Stimulated activated CD4-positive, alpha-beta T cell treated with anti-CD3 and anti-CD28 coated beads, Interleukin-2, amount 100 ng/mL, for 48 hours (primary cell): ENCODE measurements around the gene ANKRD44.

Experiments used
- DNase-seq, 2 donors: peaks; one replicate each; pipeline ENCODE4 v3.0.0-alpha.2; 2020

ANKRD44 gene

DNA sequence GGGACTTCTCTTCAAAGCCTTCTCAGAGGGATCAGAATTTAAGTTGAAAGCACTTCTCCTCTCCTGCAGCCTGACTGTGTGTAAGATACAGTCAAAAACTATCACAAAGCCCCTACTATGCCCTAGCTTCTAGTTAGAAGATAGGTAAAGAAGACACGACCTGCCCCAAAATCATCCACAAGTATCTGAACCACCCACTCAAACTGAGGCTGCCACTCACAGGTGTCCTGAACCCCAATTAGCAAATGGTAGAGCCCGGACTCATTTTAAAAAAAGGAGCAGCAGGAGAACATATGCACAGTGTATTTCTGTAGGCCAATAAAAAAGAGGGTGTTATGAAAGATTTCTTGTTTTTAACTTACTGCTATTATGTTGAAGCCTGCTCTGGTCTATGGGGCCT is 74.4 kb downstream of the ANKRD44 start:
- no peak for DNase-seq

DNA sequence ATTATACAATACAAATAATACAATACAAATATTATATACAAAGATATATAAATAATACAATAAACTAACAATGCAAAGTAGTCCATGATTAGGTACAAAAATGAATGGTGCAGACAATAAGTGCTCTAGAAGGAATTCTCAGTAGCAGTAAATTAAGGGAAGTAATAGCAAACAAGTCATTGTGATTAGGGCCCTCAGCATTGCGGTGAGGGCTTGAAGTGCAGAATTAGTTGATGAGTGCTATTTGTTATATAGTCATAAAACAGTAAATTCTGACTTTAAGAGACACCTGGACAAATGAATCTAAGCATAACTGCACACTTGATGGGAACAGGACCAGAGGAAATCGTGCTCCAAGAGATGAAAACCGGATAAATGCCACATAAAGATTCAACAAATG is 74.9 kb downstream of the ANKRD44 start:
- DNase-seq: no peak

DNA sequence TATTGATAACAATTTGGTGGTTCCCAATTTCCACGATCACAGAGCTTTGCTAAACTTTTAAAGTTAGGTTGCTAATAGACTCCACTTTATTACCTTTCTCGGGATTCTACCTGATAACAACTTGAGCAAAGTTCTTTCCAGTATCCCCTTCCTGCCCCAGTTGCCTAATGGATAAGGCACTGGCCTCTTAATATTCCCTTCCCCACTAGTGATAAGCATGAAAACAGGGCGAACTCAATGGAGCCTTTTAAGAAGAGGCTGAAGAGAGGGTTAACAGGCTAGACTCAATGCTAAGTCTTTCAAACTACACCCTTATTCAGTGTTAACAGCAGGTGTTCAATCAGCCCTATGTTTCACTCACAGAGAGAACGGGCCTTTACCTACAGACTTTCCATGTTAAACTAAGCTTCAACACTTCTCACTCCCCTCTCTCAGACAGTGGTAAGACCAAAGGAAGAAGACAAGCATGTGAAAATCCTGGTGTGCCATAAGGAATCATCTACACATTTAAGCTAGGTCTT is 75.8 kb downstream of the ANKRD44 start:
- no peak for DNase-seq

DNA sequence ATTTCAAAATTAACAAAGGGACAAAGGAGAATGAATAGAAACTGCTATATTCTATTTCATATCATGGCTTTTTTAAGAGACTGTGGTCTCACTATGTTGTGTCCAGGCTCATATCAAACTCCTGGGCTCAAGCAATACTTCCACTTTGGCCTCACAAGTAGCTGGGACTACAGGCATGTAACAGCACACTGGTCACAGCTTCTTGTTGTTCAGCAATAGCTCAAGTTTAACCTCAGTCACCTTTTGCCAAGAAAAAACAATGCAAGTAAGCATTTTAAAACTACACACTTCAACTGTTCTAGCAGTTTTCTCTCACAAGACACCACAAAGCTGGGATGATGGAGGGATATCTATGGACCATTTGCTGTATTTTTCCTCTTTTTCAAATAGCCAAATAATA is 77.1 kb downstream of the ANKRD44 start:
- no peak for DNase-seq

DNA sequence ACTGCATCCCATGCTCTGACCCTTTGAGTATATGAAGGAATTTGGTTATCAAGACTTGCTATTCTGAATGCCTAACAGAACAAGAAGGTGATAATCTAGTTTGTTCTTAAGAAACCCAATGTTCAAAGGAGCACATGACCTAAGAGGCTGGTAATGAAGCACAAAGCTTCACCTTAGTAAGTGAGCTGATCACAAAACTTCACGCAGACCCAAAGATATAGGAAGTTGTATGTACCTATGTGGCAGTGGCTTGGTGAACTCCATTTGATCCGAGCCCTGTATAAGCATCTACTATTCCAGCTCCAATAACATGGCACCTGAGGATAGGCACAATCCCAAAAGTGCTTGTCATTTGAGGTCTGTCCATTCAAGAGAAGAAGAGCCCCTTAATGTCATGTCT is 78.6 kb downstream of the ANKRD44 start:
- no peak for DNase-seq

DNA sequence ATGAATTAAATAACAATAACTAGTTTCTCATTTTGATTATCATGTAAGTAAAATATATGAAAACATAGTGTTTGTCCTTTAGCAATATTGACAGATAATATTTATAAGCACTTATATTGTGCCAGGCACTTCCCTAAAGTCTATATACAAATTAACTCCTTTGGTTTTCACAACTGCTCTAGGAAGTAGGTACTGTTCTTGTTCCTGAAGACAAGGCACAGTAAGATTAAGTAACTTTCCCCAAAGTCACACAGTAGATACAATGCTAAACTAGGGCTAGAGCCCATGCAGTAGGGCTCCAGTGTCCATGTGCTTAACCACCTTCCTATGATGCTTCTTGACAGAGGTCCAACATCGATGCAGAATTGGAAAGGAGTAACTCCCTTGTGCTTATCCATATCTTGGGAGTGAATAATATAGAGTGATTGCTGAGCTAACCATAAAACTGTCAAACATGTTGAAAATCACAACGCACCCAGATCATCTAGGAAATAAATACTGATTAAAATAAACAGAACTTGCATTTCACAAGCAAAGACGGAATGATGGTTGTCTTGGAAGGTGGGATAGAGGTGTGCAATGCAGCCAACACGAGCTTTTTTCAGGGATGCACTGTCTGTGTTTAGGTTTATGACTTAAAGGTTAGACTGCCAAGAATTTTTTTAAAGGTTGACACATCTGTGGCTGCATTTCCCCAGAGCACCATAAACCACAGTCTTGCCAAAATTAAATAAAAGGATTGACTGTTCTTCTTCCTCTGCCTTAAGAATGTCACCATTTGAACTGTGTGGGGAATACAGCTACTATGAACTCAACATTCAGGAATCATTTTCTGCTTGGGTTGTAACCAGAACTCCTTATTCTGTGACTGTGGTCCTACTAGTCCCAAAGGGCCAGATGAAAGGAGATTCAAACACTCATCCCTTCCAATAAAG is 80.8 kb downstream of the ANKRD44 start:
- no peak for DNase-seq

DNA sequence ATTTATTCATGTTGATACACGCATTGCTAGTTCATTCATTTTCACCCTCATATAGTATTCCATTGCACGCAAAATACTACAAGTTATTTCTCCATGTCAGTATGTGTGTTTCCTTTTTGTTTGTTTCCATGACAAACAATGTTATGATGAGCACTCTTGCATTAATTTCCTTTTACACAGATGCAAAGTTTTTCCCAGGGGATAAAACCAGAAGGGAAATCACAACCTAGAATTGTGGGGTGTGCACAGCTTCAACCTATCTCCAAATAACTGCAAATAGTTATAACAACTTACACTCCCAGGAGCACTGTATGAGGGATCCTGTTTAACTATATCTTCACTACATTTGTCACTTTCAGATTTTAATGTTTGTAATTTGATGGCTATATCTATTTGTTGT is 87.1 kb downstream of the ANKRD44 start:
- DNase-seq: no peak

DNA sequence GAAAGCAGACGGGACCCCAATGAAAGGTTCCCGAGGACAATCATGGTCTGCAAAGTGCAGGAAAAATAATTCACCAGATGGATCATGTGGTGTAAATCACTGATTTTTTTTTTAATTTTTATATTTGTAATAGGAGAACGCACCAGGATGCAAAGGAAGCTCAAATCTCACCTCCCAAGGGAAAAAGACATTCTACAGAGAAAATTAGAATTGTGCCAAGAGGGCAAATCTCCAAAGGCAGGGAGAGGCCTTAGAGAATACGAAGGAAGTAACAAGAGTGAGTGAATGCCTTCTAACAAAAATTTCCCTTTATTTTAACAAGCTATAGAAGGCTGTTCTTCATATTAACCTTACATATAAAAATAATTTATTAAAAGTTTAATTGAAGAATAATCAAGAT is 90.9 kb downstream of the ANKRD44 start:
- DNase-seq: no peak

DNA sequence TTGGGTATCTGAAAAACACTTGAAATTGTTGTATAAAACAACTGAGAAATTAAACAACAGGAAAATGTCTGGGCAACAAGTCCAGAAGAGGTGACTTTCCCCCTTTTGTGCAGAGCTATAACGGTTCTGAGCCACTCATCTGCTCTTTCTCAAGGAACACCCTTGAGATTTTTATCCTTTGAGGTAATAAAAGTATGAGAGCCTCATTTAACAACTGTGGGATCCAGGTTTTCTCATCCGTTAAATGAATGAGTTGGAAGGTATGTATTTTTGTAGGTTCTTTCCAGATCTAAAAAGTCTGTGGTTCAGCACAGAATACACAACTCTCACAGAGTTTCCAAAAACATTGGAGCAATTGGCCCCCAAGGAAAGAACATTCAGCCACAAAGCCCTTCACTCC is 93.0 kb downstream of the ANKRD44 start:
- DNase-seq: no peak

DNA sequence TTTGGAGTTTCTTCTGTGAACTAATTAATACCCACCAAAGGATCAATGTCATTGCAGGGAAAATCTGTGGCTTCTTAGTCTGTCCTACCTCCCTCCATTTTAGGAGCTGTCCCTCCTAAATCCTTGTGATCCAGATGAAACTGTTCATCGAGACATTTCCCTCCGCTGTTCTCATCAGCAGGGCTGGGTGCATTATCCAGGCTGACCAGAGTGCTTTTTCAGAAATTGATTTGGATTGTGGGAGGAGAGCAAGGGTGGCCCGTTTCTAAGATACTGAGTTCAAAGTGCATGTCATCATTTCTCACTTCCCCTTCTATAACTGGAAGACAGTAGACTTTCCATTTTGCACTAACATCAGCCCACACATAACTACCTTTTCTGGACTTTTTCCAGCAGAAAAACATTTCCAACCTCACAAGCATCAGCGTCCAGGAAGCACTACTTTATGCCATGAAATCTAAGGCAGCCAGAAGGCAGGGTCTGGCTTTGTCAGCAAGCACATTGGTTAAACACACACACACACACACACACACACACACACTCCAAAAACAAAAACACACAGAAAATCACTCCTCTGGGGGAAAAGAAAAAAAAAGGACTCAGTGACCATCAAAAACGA is 94.1 kb downstream of the ANKRD44 start:
- no peak for DNase-seq

DNA sequence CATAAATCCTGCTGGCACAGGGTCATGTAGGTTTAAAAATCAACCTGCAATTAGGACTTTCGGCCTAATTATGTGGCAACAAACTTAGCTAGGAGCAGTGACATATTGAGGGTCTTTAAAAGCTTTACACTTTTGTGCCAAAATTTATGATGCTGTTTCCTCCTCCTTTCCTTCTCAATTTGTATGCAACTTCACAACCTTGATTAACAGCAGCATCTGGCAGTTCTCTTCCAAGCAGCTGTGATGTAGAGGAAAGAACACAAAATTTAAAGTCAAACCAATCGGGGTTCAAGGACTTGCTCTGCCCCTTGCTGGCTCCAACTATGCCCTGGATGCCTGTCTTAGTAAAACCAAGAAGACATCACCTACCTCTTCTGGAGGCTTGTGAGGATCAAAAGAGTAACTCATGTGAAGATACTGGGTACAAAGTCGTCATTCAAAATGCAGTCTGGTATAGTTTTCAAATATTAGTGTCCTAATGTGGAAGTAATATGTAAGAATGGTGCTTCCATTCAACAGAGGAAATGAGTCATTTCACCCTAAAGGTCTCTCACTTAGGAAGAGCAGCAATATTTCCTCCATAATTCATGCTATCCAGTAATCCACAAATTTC is 94.7 kb downstream of the ANKRD44 start:
- no peak for DNase-seq

DNA sequence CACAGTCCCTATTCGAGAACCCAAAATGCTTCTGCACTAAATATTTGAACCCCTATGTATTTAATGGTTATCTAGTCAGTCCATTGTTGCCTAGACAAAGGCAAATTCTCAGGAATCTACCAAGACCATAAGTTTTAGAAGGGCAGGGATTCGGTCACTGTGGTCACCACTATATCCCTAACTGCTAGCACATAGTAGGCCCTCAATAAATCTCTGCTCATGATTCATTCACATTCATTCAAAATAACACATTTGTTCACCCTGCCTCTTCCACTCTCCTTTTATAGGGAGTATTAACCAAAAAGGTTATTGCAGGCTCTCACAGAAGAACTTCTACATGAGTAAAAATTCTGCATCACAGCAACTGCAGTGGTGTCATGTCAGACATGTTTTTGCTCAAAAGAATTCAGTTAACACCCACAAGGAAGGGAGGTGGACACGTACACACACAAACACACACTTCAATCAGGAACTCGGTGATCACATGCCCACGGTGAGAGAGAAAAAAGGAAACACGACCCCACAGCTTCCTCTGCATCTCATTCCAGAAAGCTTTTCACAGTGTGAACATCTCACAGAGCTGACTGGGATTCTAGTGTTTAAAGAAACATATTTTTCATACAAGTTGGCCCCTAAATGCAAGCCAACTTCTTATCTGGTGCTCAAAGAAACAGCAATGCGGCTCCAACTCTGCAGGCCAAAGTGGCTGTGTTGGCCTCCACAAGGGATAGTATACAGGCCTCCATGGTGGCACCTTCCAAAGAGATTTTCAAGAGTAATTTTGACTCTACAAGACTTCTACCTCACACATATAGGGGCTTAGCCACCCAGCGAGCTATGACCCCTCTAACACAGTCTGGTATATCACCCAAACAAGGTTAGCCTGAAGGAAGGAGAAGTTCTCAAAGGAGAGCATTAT is 98.0 kb downstream of the ANKRD44 start:
- DNase-seq: no peak

DNA sequence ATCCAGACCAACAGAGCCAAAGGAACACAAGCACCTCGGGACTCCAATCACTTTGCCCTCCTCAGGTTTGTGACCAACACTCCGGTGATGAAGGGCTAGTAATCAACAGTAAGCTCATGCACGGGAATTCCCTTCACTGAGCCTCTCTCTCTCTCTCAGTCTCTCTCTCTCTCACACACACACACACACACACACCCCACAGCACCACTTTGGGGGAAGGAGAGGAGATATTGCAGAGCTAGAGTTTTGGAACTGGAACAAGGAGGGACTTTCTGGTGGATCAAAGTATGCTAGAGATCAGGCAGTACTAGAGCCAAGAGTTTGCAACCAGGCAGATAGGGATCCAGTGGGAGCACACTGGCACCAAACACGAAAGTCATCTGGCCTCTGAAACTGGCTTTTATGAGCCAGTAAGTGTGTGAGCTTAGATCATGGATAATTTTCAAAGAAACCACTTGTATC is 98.7 kb downstream of the ANKRD44 start:
- no peak for DNase-seq

DNA sequence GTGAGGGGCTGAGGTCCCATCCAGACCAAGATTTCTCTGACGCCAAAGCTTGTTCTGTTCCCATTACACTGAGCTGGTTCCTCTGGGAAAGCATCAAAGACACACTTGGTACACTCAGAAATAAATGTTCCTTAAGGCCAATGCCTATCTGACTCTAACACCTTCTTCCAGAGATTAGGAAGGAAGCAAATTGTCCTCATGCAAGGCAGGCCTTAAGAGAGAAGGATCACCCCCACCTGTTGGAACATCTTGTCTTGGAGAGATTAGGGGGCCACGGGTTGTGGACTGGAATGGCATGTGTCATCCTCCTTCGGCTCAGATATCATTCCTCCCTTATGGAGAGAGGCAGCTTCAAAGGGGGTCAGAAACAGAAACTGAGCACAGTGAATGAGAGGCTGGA is 100.2 kb downstream of the ANKRD44 start:
- DNase-seq: no peak

DNA sequence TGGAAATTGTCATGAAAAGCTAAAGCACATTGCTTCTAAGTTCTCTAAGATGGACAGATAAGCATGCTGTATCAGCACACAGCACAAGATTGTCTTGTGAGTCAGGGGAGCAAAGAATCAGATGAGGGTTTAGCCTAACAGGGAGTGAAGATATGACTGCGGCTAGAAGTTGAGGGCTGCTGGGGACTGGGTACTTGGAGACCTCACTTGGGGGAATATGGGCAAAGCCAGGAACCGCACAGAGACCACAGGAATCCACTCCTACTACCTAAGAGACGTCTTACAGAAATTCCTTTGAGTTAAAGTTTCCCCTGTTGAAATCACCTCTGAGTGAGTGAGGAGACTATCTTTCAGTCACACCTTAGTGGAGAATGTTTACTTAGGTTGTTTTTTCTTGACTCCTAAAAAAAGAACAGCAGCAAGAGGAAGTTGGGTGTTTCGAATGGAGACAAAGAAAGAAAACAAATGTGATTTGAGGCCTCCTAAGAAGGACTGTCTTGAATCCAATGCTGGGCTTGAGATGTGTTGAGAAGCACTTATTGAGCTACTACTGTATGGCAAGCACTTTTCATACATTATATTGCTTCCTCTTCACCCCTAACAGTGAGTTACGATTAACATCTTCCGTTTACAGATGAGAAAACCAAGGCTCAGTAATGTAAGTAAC is 100.7 kb downstream of the ANKRD44 start:
- peak in 1 of 2 donors; percentile 47 for DNase-seq

DNA sequence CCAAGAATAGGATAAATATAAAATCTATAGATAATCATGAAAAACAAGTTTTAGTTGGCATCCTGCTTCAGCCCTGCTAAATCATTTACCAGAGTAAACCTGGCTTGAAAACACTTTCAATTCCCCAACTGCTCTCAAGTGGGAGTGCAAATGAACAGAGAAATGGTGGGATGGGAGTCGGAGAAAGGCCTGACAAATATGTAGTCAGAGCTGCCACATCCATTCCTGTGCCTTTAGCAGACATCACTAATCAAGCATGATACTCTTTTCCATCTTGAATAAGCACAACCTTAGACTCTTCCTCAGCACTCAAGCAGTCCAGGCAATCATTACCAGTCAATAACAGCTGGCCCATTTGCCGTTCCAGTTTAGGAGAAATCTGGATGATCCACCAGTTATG is 101.3 kb downstream of the ANKRD44 start:
- DNase-seq: no peak

DNA sequence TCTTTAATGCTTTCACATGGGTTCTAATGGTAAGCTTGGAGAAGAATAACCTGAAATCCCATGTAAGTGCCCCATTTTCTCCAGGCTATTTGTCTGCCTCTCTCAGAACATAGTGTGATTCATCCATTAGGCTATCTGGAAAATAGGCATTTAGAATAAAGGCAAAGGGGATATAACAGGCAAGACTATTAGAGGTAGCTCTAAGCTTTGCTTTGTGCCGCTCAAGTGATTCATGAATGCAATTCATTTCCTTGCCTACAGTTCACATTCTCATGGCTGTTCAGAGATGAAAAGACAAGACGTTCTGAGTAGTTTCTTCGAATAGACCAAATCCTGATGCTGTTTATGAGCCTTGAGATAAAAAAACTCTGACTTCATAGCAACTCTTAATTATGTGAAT is 101.7 kb downstream of the ANKRD44 start:
- DNase-seq: no peak

DNA sequence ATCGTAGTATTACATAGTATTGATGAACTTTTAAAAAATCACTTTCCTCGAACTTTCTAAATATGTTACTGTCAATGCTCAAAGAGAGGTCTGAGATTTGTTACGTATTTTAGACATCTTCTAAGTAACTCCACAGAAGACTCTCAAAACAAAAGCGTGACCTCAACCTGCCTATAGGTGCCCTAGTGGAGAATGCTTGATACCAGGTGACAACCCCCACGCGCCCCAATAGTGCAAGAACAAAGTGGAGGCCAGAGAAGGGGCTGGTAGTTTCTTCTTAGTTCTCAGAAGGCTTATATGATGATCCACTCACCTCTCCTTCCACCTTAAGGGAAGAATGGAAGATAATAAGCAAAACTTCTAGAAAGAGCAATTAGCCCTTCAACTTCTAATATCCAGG is 102.6 kb downstream of the ANKRD44 start:
- DNase-seq: no peak

DNA sequence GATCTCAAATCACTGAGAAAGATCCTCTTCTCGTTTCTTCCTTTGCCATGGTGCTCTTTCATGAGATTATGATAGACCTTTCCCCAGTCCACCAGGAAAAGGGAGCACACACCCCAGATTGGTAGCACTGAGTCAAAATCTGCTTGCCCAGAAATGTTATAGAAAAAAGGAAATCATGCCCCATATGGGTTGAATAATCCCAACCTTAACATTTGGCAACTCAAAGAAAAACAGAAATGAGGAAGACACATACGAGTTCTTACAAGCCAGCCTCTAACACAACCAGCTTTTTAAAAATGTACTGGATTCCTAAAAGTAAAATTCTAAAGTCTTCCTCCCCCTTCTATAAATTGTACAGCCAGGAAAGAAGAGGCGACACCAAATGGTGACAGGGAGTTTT is 103.0 kb downstream of the ANKRD44 start:
- no peak for DNase-seq

DNA sequence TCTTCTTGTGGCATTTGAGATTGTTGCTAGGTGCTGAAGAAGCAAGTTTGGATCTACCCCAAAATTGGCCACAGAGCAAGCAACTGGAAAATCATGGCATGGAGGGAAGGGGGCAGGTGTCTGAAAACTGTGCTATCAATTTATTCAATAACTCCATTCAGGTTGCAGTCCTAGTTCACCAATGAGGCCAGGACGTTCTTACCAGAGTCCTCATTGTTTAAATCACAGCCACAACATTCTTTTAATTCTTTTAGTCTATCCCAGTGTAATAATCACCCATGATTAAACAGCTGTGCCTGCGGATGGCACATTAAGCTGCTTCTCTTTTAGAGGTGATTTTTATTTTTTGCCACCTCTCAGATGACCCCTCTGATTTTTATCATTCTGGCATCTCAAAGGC is 103.5 kb downstream of the ANKRD44 start:
- DNase-seq: no peak

DNA sequence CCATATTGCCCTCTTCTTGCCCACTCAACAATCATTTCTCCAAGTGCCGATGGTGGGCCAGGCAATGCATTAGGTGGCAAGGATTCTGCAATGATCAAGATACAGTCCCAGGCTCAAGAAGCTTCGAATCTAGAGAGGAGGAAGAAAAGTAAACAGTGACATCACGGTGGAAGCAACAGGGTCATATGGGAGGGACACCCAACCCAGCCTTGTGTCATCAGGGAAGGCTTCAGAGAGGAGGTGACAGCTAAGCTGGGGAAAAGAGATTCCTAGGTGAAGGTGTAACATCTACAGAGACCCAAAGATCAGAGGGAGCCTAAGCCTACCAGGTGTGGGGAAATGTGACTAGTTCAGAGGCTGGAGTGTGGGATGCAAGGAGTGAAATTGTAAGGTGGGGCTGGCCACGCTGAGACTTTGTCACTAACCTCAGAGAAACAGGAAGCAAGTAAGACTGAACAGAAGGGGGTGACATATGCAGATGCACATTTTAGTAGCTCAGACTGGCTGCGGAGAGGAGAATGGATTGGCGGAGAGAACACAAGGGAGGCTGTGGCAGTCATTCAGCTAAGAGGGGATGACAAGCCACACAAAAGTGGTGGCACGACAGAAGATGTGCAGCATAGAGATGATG is 104.9 kb downstream of the ANKRD44 start:
- DNase-seq: peak in 1 of 2 donors; percentile 49
